ENCODE results near the gene SNAPC4.
"Not testable (repeated sequence)": the region's sequence is repeated elsewhere in the genome, so short reads cannot be mapped to it uniquely, and the experiment has no call there.

The SNAPC4 gene

GRCh38 chr9:136433849-136434579 is 34.0 kb upstream of the SNAPC4 start:
- no peak for DNase-seq

- DNase-seq: no peak
Measured at GRCh38 chr9:136433043-136433715, 33.2 kb upstream of the SNAPC4 start.

GRCh38 chr9:136432591-136432990 is 32.6 kb upstream of the SNAPC4 start:
- no peak for DNase-seq

- DNase-seq: no peak
Measured at GRCh38 chr9:136431782-136432350, 31.9 kb upstream of the SNAPC4 start.

GRCh38 chr9:136430588-136431234 is 30.7 kb upstream of the SNAPC4 start:
- no peak for DNase-seq

- no peak for DNase-seq
Measured at GRCh38 chr9:136429683-136430491, 29.9 kb upstream of the SNAPC4 start.

- DNase-seq: no peak
Measured at GRCh38 chr9:136429075-136429628, 29.2 kb upstream of the SNAPC4 start.

GRCh38 chr9:136426787-136427186 is 26.8 kb upstream of the SNAPC4 start:
- DNase-seq: no peak

- DNase-seq: not testable (repeated sequence)
Measured at GRCh38 chr9:136425367-136425766, 25.4 kb upstream of the SNAPC4 start.

GRCh38 chr9:136424750-136425362 is 24.9 kb upstream of the SNAPC4 start:
- no peak for DNase-seq

- no peak for DNase-seq
Measured at GRCh38 chr9:136423432-136424146, 23.6 kb upstream of the SNAPC4 start.

GRCh38 chr9:136422876-136423275 is 22.9 kb upstream of the SNAPC4 start:
- DNase-seq: no peak

GRCh38 chr9:136421791-136422190 is 21.8 kb upstream of the SNAPC4 start:
- DNase-seq: no peak

GRCh38 chr9:136419092-136419420 is 19.1 kb upstream of the SNAPC4 start:
- no peak for DNase-seq

- DNase-seq: no peak
Measured at GRCh38 chr9:136418182-136419091, 18.5 kb upstream of the SNAPC4 start.

- DNase-seq: no peak
Measured at GRCh38 chr9:136416914-136417313, 16.9 kb upstream of the SNAPC4 start.

- DNase-seq: no peak
Measured at GRCh38 chr9:136416427-136416826, 16.5 kb upstream of the SNAPC4 start.

GRCh38 chr9:136412962-136413361 is 13.0 kb upstream of the SNAPC4 start:
- DNase-seq: no peak

- no peak for DNase-seq
Measured at GRCh38 chr9:136411378-136411777, 11.4 kb upstream of the SNAPC4 start.
